Right renal cortex interstitium (tissue), 3 donors: ENCODE data around the gene GALNT17. TPM values are rescaled to one million over a fixed set of nuclear protein-coding genes. Genes with fewer than 3 reads are reported as not detected.

Experiments used
- DNase-seq, 3 donors: peaks; one replicate each; pipeline ENCODE4 v3.0.0-alpha.2; 2013; ENCODE audit warnings: low read depth in 3 of 3, low spot score in 2 of 3
- polyA plus RNA-seq, 3 donors: library from polyadenylated mRNA; unstranded; fragments of 120-200 nt; gene quantifications; one replicate each; pipeline ENCODE4 v1.2.1, GENCODE V29; 2013; ENCODE audit not compliant: insufficient read length in 3 of 3

Gene GALNT17
- polyA plus RNA-seq, 3 donors = 3.3 to 4.0 (median 3.4) TPM

DNA sequence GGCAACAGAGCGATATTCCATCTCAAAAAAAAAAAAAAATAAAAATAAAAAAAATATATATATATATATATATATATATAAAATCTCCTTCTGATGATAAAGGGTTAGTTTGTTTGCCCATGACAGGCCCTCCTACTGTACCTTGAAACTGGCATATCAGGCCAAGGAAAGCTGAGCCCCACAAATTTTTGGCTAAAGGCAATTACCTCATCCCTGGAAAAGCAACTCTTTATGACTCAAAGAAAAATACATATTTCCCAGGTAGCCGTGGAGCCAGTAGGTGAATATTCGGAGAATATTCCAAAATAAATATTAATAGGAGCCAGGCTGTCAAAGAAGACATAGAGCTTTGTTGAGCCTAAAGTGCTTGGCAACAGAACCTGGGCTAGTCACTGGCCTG is 245.1 kb downstream of the GALNT17 start:
- DNase-seq = no peak

DNA sequence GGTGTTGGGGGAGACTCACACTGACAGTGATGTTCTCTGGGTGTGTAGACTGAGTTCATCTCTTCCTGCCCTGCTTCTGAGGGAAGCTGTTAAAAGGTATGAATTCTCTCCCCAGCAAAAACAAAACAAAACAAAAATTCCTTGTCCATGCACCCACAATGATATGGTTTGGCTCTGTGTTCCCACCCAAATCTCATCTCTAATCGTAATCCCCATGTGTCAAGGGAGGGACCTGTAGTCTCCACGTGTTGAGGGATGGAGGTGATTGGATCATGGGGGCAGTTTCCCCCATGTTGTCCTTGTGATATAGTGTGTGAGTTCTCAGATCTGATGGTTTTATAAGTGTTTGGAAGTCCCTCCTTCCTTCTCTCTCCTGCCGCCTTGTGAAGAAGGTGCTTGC is 245.5 kb downstream of the GALNT17 start:
- no peak for DNase-seq

DNA sequence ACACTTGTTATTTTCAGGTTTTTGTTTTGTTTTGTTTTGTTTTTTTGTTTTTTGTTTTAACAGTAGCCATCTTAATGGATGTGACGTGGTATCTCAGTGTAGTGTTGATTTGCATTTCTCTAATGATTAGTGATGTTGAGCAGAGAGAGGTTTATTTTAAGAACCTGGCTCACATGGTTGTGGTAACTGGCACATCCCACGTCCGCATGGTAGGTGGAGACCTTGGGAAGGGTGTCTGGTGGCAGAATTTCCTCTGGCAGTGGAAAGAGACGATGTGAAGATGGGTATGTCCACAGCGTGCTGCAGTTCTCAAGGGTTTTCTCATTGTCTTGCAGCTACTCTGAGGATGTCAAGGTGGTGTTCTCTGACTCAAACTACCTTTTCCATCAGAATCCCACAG is 252.2 kb downstream of the GALNT17 start:
- DNase-seq = no peak

DNA sequence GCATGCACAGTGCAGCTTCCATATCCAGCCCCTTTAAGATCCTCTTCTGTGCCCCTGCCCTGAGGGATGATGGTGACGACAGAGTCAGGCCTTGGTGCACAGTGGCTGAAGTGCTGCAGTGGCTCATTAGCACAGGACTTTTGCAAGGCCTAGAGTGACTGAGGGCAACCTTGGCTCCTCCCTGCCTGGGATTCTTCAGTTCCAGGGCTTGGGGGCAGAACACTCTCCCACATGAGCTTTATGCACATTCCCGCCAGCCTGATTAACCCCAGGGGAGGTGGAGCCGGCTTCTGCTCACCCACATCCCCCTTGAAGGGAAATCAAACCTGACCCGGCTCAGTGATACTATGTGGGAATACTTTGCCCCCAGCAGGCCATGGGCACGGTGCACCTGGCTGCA is 253.4 kb downstream of the GALNT17 start:
- no peak for DNase-seq

DNA sequence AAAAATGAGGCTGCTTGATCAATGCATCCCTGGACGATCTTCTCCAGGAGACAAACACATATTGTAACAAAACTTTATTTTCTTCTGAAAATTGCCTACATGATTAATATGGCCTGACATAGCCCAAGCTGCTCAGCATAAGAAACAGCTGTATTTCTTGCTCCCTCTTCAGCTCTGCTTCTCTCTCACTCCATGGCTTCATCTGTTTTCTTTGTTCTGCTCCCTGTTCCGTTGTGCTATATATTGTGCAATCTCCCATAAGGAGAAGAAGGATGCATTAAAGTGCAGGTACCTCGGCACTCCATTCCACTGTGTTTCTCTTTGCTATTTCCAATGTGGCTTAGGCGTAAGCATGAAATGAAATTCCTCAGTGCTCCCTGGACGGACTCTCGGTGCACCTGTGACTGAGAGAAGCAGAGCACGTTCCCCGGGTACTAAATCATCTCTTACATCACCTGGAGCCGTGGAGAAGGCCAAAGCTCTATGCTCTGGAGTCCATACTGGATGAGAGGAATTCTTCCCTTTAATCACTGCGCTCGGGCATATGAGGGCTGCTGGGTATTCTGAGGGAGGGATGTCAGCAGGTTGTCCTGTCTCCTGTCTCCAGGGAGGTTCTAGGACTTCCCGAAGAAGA is 254.3 kb downstream of the GALNT17 start:
- DNase-seq = no peak

DNA sequence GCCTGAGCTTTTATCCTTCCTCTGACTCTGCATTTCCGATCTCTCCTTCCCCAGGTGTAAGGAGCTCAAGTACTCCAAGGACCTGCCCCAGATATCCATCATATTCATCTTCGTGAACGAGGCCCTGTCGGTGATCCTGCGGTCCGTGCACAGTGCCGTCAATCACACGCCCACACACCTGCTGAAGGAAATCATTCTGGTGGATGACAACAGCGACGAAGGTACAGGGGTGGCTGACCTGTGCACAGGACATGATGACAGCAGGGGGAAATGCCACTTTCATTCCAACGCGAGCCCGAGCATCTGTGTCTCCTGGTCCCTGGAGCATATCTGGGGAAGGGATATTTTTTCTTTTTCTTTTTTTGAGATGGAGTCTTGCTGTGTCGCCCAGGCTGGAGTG is 256.2 kb downstream of the GALNT17 start:
- no peak for DNase-seq

DNA sequence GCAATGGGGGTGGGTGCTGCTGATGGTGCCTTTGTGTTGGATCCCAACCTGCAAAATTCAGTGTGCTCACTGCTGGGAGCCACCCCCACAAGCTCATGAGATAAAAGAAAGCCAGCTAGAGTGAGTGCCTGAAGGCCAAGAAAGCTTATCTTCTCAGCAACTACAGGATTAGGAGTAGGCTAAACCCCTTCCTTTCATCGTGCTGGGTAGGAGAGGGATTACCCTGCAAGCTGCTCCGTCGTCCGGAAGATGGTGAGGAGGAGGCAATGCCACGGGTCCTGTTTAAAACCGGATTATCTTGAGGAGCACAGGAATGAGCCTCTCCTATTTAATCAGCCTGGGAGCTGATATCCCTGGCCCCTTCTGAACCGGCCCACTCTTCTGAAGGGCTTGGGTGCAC is 258.0 kb downstream of the GALNT17 start:
- DNase-seq = no peak

DNA sequence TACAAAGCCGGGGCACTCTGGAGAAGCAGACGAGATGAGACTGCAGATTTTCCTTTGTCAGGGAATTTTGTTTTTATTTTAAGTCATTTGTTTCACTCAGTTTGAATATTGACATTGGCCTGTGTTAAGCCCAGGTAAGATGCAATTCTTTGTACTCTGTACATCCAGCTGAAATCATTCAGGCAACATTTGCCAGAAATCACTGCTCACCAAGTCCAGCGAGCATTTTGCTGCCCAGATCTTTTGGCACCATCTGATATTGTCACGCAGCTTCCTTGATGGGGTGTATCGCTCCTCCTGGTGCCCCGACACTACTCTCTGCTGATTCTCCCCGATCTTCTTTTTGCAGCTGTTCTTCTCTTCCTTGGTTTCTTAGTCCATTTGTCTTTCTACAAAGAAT is 261.7 kb downstream of the GALNT17 start:
- no peak for DNase-seq

DNA sequence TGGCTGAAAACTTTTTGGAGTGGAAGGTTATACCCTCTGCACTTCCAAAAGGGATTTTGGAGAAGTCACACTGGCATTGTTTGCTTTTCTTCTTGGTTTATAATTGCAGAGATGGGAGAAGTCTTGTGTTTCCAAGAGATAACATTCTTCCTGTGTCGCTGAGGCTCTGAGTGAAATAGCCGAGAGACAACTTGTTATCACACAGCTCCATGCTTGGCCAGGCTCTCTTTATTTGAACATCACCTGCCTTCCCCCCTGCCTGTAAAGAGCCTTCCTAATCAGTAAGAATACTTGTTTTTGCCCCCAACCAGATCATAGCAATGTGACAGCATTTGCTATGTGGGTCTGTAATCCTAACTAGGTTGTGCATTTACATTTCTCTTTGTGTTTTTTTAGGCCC is 270.7 kb downstream of the GALNT17 start:
- DNase-seq = no peak

DNA sequence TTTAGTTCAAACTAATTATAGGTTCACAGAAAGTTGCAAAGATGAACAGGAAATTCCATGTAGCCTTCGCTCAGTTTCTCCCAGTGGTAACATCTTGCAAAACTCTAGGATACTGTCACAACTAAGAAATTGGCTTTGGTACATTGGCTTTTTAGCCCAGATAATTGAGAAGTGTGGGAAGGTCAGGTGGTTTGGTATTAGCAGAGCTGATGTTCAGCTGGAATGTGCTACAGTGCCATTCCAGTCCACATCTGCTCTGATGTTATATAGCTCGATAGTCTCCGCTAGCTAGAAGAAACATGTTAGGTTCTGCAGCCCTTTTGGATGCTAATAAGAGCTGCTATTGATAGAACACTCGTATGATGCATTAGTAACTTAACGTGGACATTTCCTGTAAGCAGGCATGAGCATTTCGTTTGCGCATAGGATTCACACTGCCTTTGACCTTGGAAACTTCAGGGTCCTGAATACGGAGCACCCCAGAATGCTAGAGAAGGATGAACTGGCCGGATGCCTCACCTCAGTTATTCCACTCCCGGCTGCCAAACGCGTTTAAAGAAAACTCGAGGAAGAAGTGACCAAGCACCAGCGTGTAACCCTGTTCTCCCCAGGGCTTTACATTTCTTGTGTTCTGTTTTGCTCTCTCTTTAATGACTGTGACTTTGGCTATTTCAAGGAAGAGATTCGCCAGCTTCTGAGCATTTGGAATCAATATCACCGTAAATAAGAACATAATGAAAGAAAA is 271.4 kb downstream of the GALNT17 start:
- no peak for DNase-seq

DNA sequence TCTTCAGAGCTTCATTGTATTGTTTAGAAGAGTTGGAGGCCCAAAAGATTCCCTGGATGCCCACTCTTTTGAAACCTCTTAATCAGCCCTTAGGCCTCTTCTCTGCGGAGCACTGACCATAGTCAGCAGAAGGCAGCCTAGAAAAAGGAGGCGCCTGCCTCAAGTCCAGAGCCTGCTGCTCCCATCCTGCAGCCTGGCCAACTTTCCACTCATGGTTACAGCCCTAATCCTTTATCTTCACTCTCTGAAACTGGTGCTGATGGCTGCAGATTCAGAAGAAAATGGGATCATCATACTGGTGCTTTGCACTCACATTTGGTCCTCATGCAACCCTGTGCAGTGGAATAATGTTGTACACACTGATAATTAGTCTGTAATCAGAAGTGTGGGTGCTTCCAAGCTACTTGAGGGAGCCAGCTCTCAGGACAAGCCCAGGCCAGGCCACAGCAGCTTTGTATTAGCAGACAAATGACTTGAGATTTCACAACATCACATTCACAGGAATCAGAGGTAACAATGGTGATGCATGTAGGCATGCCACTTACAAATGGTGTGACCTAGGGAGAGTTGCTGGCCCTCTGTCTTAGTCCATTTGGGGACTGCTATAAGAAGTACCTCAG is 272.9 kb downstream of the GALNT17 start:
- DNase-seq = no peak

DNA sequence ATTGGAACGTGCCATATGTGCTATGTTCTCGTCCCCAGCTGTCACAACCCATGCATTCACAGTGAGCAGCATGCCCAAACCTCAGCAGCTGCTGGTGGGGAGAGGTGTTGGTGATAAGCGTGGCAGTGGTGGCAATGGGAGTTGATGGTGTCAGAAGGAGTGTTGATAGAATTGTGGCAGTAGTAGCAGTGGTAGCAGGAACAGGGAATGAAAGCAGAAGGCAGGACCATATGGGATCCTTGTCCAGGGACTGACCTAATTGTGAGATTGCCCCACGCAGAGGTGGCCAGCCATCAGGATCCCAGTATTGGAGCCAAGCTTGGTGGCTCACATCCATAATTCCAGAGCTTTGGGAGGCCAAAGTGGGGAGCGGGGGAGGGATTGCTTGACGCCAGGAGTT is 276.3 kb downstream of the GALNT17 start:
- no peak for DNase-seq

DNA sequence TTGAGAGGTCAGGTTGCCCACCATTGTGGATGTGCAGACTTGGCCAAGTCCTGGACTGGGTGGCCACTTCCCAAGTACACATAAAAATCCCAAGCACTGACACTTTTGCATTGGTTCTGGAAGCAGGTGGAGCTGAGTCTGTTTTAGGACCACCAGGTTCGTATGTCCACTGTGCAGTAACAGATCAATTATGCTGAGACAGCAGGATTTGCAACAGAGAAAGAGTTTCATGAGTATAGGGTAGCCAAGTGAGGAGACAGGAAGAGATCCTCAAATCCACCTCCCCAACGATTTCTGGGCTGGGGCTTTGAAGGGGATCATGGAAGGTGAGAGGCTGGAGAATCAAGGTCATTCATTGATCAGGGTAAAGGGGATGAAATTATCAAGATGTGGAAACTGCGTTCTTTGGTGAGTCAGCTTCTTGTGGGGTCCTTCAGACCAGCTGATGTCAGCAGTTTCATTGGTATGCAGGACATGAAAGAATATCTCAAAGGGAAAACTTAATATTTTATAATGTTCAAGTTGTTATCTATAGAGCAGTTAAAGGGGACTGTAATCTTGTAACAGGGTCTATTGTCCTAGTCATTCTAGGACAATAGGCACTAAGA is 277.7 kb downstream of the GALNT17 start:
- DNase-seq = no peak

DNA sequence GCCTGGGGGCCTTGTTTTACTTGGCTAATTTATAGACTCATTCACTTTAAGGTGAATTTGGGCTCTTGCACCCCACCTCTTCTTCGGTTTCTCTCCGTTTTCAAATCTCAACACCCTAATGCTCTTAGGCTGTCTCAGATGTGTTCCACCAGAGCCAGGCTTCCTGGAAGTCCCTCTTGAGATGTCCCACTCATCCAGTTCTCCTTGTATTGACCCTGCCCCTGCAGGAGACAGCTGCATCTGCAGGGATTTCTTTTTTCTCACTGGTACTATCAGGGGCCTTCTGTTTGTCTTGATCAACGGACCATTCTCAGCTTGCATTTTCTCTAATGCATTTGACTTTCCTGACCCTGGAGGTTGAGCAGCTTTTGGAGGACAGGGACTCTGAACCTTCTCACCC is 279.5 kb downstream of the GALNT17 start:
- no peak for DNase-seq

DNA sequence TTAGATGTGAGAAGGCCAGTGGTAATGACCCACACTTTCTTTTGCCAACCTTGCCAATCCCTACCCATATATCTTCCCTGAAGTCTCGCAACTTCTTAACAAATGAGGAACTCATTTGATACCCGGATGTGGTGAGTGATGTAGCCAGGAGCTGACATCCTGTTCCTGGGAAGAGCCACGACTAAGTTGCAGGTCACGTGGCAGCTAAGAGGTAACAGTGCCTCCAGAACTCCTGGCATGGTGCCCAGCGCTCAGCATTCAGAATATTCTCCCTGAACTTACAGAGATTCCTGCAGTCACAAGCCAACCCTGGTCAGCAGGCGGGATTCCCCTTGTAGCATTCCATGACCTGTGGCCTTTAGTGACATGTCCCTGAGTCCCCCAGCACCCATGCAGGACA is 282.5 kb downstream of the GALNT17 start:
- DNase-seq = no peak

DNA sequence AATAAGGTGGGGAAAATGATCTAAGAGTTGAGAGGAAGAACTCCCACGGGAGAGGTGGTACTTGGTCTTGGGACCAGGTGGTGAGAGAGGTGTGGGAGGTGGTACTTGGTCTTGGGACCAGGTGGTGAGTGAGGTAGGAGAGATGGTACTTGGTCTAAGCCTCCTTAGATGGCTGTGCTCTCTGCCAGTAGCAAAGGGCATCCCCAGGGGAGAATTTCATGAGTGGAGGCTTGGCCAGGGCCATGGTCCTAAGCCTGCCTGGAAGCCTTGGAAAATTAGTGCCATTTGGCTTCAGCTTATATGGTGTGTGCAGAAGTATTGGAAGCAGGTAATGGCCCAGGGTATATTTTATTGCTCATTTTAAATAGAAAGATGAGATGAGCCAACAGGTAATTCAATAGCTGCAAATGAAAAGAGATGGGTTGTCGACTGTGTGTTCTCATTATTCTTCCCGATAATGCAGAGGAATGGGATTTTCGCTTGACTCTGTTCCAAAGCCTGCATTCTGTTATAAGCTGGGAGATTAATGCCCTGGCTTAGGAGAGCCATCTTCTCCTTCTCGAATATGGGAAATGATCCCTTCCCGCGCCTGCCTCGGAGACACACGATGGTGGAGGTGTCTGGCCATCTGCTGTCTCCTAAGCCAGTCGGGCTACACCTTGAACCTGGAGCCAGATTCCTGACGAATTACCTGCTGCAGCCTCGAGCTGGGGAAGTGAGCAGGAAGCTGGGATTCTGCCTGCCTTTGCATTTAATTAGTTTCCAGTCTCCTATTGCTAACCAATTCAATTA is 287.8 kb downstream of the GALNT17 start:
- DNase-seq = no peak

DNA sequence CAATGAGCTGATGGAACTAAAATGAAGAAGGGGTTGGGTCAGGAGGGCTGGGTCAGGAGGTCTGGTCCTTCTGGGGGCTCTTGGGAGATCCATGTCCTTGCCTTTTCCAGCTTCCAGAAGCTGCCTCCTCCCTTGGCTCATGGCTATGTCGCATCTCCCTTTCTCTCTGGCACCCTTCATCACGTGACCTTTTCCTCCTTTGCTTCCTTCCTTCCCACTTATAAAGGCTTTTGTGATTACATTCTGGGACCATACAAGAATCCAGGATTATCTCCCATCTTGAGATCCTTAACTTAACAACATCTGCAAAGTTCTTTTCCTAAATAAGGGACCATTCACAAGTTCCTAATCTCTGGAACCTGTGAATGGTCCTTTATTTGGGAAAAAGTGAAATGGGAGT is 290.2 kb downstream of the GALNT17 start:
- DNase-seq = no peak

DNA sequence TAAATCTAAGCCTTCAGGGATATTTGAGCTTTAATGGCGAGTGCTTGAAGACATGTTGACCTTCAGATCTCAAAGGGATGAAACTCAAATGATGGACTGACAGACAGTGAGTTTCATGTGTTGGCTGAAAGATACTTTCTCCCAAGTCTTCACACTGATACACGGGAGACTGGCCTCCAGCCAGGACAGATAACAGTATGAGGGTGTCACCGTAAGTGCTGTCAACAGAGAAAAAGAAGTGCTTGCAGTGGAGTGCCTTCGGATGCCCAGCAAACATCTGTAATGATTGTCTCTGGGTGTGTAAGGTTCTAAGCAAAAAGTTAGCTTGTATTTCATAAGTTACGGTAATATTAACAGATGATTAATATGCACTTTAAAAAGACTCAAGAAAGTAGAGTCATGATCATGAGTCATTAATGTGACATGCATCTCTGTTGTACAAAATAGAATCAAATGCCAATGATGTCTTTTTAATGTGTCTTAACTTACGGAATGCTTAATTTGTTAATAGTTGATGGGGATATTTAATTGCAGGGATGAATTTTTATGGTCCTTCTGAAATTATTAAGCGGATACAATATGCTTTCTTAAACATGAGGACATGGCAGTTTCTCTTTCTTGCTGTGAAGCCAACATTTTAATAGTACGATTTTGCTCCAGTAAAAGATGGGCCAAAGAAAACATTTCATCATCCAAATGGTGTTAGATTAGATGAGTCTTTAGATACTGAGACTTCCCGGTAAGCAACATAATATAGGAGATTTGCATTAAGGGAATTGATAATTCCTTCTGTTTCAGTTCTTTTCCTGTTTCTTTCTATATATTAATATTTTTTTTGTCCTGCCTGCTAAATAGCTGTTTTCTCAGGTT is 292.5 kb downstream of the GALNT17 start:
- no peak for DNase-seq

DNA sequence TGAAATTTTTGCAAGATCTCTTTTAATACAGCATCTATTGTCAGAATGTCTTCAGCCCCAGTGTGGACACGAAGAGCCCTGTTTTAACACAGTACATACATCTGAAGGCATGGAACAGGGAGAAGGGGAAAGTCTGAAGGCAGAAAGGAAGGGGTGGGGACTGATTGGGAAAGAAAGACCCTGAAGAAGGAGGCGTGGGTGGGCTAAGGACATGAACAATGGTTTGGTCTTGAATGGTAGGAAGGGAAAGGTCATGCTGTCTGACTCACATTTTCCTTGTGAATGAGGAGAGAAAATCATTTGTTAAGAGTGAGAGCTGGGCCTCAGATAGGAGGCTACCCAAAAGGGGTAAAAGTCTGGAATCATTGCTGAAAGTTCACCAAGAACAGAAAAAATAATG is 297.1 kb downstream of the GALNT17 start:
- DNase-seq = no peak

DNA sequence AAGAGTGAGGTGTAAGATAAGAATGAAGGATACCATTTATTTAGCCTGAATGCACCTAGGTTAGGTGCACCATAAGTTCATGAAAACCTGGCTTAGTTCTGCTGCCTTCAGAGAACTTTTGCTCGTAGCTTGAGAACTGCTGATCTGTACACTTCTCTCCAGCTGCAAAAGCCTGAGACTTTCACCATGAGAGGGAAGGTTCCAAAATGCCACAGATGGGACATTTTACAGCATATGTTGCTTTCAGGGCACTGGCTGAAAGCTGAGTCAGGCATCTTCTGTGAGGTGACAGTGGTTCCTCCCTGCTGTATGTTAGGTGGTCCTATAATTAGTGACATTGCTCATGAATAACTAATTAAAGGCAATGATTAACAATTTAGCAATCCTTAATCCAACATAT is 298.3 kb downstream of the GALNT17 start:
- no peak for DNase-seq
